Naive thymus-derived CD4-positive, alpha-beta T cell (primary cell): Measurements from ENCODE around the gene CLTB. TPM values are rescaled to one million over a fixed set of nuclear protein-coding genes. Genes with fewer than 3 reads are reported as not detected.

ENCODE experiments used
- ATAC-seq: fragments of 150-1000 bp; cut with Tn5 transposase; 2 replicates; pipeline ENCODE4 v1.10.0; 2021; ENCODE audit warnings: mild to moderate bottlenecking, moderate library complexity
- CTCF ChIA-PET: fragments of 350-600 bp; sonication (Branson Sonifier 250); formaldehyde crosslinking; loops from one replicate; lab custom pipeline; 2021; ENCODE audit warnings: antibody characterized with exemption; lab: Charles Lee
- POLR2A ChIA-PET: fragments of 350-600 bp; sonication (Branson Sonifier 250); formaldehyde crosslinking; loops from one replicate; lab custom pipeline; 2021; ENCODE audit warnings: antibody characterized with exemption, inconsistent platforms; lab: Charles Lee
- DNase-seq, 9 donors: peaks; one replicate each; pipeline versions ENCODE4 v3.0.0 to v3.0.0-alpha.2; 2020 to 2022; ENCODE audit warnings: mixed read lengths in 1 of 9
- H3K27ac ChIP-seq: one replicate; pipeline ENCODE4 v1.7.0; 2013; ENCODE audit warnings: mild to moderate bottlenecking, low read depth, low read length, moderate library complexity
- H3K27me3 ChIP-seq, 2 donors: one replicate each; pipeline ENCODE4 v1.7.0; 2013; ENCODE audit warnings: low read length in 2 of 2, mild to moderate bottlenecking in 2 of 2, moderate library complexity in 2 of 2; ENCODE audit not compliant: control insufficient read depth in 2 of 2, insufficient read depth in 2 of 2
- H3K36me3 ChIP-seq, 3 experiments: 1 replicate in 2 of 3; 2 replicates in 1 of 3; pipeline ENCODE4 v1.7.0; 2013; ENCODE audit warnings: low read length in 3 of 3, mild to moderate bottlenecking in 3 of 3, moderate library complexity in 1 of 3; ENCODE audit not compliant: insufficient read depth in 3 of 3, control insufficient read depth in 2 of 3
- H3K4me1 ChIP-seq, 2 donors: one replicate each; pipeline ENCODE4 v1.7.0; 2013; ENCODE audit warnings: low read length in 2 of 2, mild to moderate bottlenecking in 2 of 2, moderate library complexity in 1 of 2; ENCODE audit not compliant: control insufficient read depth in 2 of 2, insufficient read depth in 2 of 2
- H3K4me3 ChIP-seq: 2 replicates; pipeline ENCODE4 v1.7.0; 2013; ENCODE audit warnings: mild to moderate bottlenecking, low read length
- H3K9me3 ChIP-seq, 3 experiments: 1 replicate in 2 of 3; 2 replicates in 1 of 3; pipeline ENCODE4 v1.7.0; 2013; ENCODE audit warnings: low read length in 3 of 3; ENCODE audit not compliant: control insufficient read depth in 2 of 3
- H3K27ac Mint-ChIP-seq, 9 donors: one replicate each; pipeline ENCODE4 v1.8.0; 2020 to 2022; ENCODE audit warnings: mixed read lengths in 9 of 9, mild to moderate bottlenecking in 8 of 9, moderate library complexity in 5 of 9, inconsistent platforms in 2 of 9
- H3K27me3 Mint-ChIP-seq, 5 donors: one replicate each; pipeline ENCODE4 v1.8.0; 2021 to 2022; ENCODE audit warnings: mixed read lengths in 5 of 5, mild to moderate bottlenecking in 1 of 5
- H3K36me3 Mint-ChIP-seq, 5 donors: one replicate each; pipeline ENCODE4 v1.8.0; 2020 to 2022; ENCODE audit warnings: mixed read lengths in 5 of 5, mild to moderate bottlenecking in 3 of 5, inconsistent platforms in 1 of 5
- H3K4me1 Mint-ChIP-seq, 7 donors: one replicate each; pipeline ENCODE4 v1.8.0; 2020 to 2022; ENCODE audit warnings: mixed read lengths in 7 of 7, mild to moderate bottlenecking in 3 of 7, inconsistent platforms in 1 of 7
- H3K4me3 Mint-ChIP-seq, 10 donors: one replicate each; pipeline ENCODE4 v1.8.0; 2020 to 2022; ENCODE audit warnings: mild to moderate bottlenecking in 10 of 10, mixed read lengths in 10 of 10, moderate library complexity in 6 of 10, inconsistent platforms in 2 of 10
- H3K9me3 Mint-ChIP-seq, 11 donors: one replicate each; pipeline ENCODE4 v1.8.0; 2020 to 2022; ENCODE audit warnings: mixed read lengths in 11 of 11, mild to moderate bottlenecking in 4 of 11, inconsistent platforms in 1 of 11, moderate library complexity in 1 of 11
- intact Hi-C, 2 donors: fragments of 100-400 bp; cut with micrococcal nuclease; formaldehyde crosslinking; loops; one replicate each; pipeline ENCODE4 v1.15.1; 2023
- polyA plus RNA-seq, 2 donors: library from polyadenylated mRNA; unstranded; fragments of 300-500 nt; fragmentation: Illumina TruSeq; gene quantifications; one replicate each; pipeline ENCODE4 v1.2.3, GENCODE V29; 2021
- total RNA-seq, 6 experiments: library from RNA in 5 of 6; stranded (reverse) in 5 of 6; gene quantifications; 1 replicate in 5 of 6; 2 replicates in 1 of 6; pipeline ENCODE4 v1.2.3 and lab custom pipeline; 2021 to 2026

The CLTB gene
- total and polyA plus RNA-seq, 7 experiments from 2014 or later: 30.6 to 90.9 (median 66.9) TPM

- intact Hi-C loops: no loop called here
- no peaks in the 10 kb centered on the region for H3K9me3 ChIP-seq
- H3K4me1 ChIP-seq: peaks cover 5 to 6% of the 10 kb centered on the region in 2 donors
- Mint-ChIP-seq H3K36me3 (peaks cover 10 to 30% (median 23%) of the 10 kb centered on the region in 5 donors), H3K27me3 (no peaks in the 10 kb centered on the region), H3K4me3 (no peak overlapping the region), H3K27ac (peak overlapping the region in 4 of 9 donors; percentile 30 to 61 (median 43)), H3K9me3 (no peaks in the 10 kb centered on the region), H3K4me1 (peaks cover 19 to 57% (median 40%) of the 10 kb centered on the region in 7 donors)
- CTCF ChIA-PET: no interaction called here
- H3K27me3 ChIP-seq: no peaks in the 10 kb centered on the region
- peaks cover 9 to 65% (median 29%) of the 10 kb centered on the region in 3 experiments for H3K36me3 ChIP-seq
- H3K27ac ChIP-seq: no peak overlapping the region
- no peak overlapping the region for H3K4me3 ChIP-seq
- ATAC-seq (no peak), DNase-seq (no peak)
- POLR2A ChIA-PET: interaction anchor here (0.6 kb wide), 2 partner anchors 23 to 62 kb away, joined by 3 read pairs; no protein-coding TSS in a partner anchor
Observed at GRCh38 chr5:176355400-176356178, 60.8 kb downstream of the CLTB start.

- Mint-ChIP-seq H3K36me3 (peaks cover 20 to 46% (median 27%) of the 10 kb centered on the region in 5 donors), H3K27me3 (no peaks in the 10 kb centered on the region), H3K9me3 (no peaks in the 10 kb centered on the region), H3K27ac (peak overlapping the region in 2 of 9 donors; percentile 6 to 56), H3K4me1 (peaks cover 13 to 49% (median 33%) of the 10 kb centered on the region in 7 donors), H3K4me3 (no peak overlapping the region)
- Histone ChIP-seq H3K4me1 (no peaks in the 10 kb centered on the region), H3K27ac (peak overlapping the region; percentile 30), H3K9me3 (no peaks in the 10 kb centered on the region), H3K36me3 (peaks cover 18 to 82% (median 29%) of the 10 kb centered on the region in 3 experiments), H3K4me3 (no peak overlapping the region), H3K27me3 (no peaks in the 10 kb centered on the region)
- intact Hi-C loops: no loop called here
- ChIA-PET CTCF (interaction anchor here (0.6 kb wide), 1 partner anchor 110 kb away, joined by 3 read pairs; no protein-coding TSS in a partner anchor), POLR2A (no interaction called here)
- ATAC-seq: no peak
- DNase-seq: no peak
Observed at GRCh38 chr5:176353533-176353932, 62.8 kb downstream of the CLTB start.

- H3K9me3 Mint-ChIP-seq: no peaks in the 10 kb centered on the region
- no peaks in the 10 kb centered on the region for H3K27me3 Mint-ChIP-seq
- peaks cover 20 to 51% (median 28%) of the 10 kb centered on the region in 5 donors for H3K36me3 Mint-ChIP-seq
- no peak for DNase-seq
- no peaks in the 10 kb centered on the region for H3K4me1 ChIP-seq
- peak overlapping the region in 7 of 9 donors; percentile 9 to 72 (median 51) for H3K27ac Mint-ChIP-seq
- H3K4me3 ChIP-seq: no peak overlapping the region
- ChIA-PET CTCF (interaction anchor here (1.0 kb wide), 1 partner anchor 8 kb away, joined by 7 read pairs; no protein-coding TSS in a partner anchor), POLR2A (interaction anchor here (1.4 to 1.5 kb wide), 2 partner anchors 9 to 37 kb away, joined by 3 to 4 read pairs; partner anchors contain the start of gene KIAA1191)
- no peaks in the 10 kb centered on the region for H3K9me3 ChIP-seq
- no peak for ATAC-seq
- H3K4me1 Mint-ChIP-seq: peaks cover 9 to 37% (median 26%) of the 10 kb centered on the region in 7 donors
- no peak overlapping the region for H3K4me3 Mint-ChIP-seq
- H3K27me3 ChIP-seq: no peaks in the 10 kb centered on the region
- intact Hi-C loops: no loop called here
- peaks cover 26 to 94% (median 27%) of the 10 kb centered on the region in 3 experiments for H3K36me3 ChIP-seq
- H3K27ac ChIP-seq: peak overlapping the region; percentile 10
Observed at GRCh38 chr5:176352116-176352878, 64.0 kb downstream of the CLTB start.

GRCh38 chr5:176350416-176350815 is 65.9 kb downstream of the CLTB start:
- no peaks in the 10 kb centered on the region for H3K27me3 ChIP-seq
- H3K9me3 ChIP-seq: no peaks in the 10 kb centered on the region
- DNase-seq (no peak), ATAC-seq (no peak)
- Mint-ChIP-seq H3K4me3 (no peak overlapping the region), H3K9me3 (no peaks in the 10 kb centered on the region), H3K27ac (peak overlapping the region in 4 of 9 donors; percentile 6 to 68 (median 43)), H3K27me3 (no peaks in the 10 kb centered on the region), H3K4me1 (peaks cover 4 to 28% (median 20%) of the 10 kb centered on the region in 7 donors), H3K36me3 (peaks cover 20 to 64% (median 26%) of the 10 kb centered on the region in 5 donors)
- ChIA-PET CTCF (no interaction called here), POLR2A (interaction anchor here (0.9 kb wide), 1 partner anchor 120 kb away, joined by 3 read pairs; no protein-coding TSS in a partner anchor)
- H3K4me1 ChIP-seq: no peaks in the 10 kb centered on the region
- peaks cover 24 to 97% (median 37%) of the 10 kb centered on the region in 3 experiments for H3K36me3 ChIP-seq
- no peak overlapping the region for H3K4me3 ChIP-seq
- intact Hi-C loops: no loop called here
- H3K27ac ChIP-seq: no peak overlapping the region

GRCh38 chr5:176342766-176343458 is 73.4 kb downstream of the CLTB start:
- H3K4me1 ChIP-seq: no peaks in the 10 kb centered on the region
- H3K27me3 Mint-ChIP-seq: no peaks in the 10 kb centered on the region
- H3K9me3 ChIP-seq: no peaks in the 10 kb centered on the region
- H3K27ac Mint-ChIP-seq: peak overlapping the region in 6 of 9 donors; percentile 15 to 75 (median 54)
- H3K4me3 ChIP-seq: no peak overlapping the region
- H3K4me1 Mint-ChIP-seq: no peaks in the 10 kb centered on the region
- H3K27ac ChIP-seq: no peak overlapping the region
- intact Hi-C loops: no loop called here
- DNase-seq (no peak), ATAC-seq (no peak)
- H3K9me3 Mint-ChIP-seq: no peaks in the 10 kb centered on the region
- H3K36me3 Mint-ChIP-seq: peaks cover 2 to 46% (median 6%) of the 10 kb centered on the region in 5 donors
- no peaks in the 10 kb centered on the region for H3K27me3 ChIP-seq
- POLR2A ChIA-PET: no interaction called here
- H3K36me3 ChIP-seq: peaks cover 0 to 41% (median 17%) of the 10 kb centered on the region in 3 experiments
- CTCF ChIA-PET: no interaction called here
- H3K4me3 Mint-ChIP-seq: no peak overlapping the region
